ENCODE results near the gene MMP23B.

MMP23B gene

DNA sequence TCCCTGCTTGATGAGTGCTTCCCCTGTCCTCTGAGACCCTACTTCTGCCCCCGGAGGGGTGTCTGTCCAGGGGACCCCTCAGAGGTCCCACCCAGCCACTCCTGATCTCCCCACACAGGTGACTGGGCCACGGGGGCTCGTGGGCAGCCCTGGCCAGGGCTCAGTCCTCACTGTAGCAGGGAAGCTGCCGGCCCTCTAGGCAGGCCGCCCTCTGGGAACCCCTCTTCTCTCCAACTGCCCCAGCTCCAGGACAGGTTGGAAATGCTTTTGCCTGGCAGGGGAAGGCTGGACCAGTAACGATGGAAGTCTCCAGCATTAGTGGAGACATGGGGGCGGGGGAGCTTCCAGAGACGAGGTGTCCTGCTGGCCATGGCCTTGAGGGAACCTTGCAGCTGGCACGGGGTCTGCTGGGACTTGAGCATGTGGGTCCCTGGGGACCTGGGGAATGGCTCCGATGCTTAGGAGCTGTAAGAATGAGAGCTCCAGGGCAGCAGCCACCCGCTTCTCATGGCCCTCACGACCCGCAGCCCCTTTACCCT is 28.9 kb upstream of the MMP23B start:
- no peak for DNase-seq

DNA sequence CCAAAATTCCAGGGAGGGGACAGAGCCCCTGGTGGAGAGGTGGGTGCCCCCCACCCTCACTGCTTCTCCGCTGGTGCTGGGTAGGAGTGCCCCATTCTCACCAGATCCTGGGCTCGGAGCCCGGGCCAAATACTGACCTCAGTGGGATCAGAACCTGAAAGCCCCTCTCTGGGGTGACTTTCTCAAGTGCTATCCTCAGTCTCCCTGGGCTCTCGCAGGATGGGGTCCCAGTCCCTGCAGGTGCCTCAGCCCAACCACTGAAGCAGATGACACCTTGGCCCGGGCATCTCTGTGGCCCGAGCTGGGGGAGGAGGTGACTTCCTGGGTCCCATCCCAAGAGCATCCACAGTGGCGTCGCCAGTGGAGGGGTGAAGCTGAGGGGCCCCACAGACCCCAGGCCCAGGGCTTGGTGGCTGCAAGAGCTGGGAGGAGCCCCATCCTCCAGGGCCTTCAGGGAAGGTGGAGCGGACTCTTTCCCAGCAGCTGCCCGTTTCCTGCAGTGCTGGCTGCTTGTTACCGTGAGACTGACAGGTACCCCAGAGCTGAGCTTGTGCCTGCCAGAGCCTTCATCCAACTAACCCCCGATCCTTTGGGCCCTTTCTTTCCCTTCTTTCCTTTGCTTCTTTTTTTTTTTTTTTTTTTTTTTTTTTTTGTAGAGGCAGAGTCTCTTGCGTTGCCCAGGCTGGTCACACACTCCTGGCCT is 28.2 kb upstream of the MMP23B start:
- DNase-seq, result no peak

DNA sequence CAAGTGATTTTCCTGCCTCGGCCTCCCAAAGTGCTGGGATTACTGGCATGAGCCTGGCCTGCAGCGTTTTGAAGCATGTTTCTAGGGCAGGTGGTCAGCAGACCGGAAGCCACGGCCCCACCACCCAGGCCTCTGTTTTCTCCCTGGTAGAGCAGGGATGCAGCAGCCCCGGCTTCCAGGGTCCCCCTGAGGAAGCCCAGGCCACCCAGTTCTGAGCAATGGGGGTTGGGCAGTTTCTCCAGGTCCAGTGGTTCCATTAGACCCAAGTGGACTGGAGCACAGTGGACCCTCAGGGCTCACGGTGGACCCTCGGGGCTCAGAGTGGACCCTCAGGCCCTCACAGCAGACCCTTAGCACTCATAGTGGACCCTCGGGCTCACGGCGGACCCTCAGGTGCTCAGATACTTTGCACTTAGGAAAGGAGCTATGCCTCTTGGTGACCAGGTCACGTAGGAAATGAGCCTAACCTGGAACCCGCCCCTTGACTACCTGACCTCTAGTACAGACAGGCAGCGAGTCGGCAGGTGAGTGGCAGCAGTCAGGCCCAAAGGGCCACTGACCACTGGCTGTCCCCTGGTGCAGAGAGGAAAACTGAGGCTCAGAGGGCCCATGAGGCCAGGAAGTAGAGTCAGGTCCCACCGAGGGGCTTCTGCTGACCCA is 27.5 kb upstream of the MMP23B start:
- no peak for DNase-seq

DNA sequence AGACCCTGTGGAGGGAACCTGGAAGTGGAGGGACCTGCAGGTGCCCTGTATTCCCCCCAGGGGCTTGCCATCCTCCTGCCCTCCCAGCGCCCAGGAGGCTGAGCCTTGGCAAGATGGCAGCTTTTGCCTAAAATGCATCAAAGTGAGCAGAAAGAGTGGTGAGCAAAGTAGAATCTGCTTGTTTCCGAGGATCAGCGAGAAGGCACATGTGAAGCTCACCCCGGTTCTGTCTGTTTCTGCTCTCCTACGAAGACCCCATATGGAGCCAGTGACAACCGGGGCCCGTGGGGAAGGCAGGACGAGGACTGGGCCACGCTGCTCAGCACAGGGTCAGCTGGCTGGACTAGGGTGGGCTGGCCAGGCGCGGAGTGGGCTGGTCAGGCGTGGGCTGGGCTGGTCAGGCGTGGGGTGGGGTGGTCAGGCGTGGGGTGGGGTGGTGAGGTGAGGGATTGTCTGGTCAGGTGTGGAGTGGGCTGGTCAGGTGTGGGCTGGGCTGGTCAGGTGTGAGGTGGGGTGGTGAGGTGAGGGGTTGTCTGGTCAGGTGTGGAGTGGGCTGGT is 26.9 kb upstream of the MMP23B start:
- no peak for DNase-seq

DNA sequence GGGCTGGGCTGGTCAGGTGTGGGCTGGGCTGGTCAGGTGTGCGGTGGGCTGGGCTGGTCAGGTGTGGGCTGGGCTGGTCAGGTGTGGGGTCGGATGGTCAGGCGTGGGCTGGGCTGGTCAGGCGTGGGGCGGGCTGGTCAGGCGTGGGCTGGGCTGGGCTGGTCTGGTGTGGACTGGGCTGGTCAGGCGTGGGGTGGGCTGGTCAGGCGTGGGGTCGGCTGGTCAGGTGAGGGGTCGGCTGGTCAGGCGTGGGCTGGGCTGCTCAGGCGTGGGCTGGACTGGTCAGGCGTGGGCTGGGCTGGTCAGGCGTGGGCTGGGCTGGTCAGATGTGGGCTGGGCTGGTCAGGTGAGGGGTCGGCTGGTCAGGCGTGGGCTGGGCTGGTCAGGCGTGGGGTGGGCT is 26.2 kb upstream of the MMP23B start:
- DNase-seq, result no peak

DNA sequence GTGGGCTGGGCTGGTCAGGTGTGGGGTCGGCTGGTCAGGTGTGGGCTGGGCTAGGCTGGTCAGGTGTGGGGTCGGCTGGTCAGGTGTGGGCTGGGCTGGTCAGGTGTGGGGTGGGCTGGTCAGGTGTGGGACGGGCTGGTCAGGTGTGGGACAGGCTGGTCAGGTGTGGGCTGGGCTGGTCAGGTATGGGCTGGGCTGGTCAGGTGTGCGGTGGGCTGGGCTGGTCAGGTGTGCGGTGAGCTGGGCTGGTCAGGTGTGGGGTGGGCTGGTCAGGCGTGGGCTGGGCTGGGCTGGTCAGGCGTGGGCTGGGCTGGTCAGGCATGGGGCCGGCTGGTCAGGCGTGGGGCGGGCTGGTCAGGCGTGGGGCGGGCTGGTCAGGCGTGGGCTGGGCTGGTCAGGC is 25.7 kb upstream of the MMP23B start:
- DNase-seq, result no peak

DNA sequence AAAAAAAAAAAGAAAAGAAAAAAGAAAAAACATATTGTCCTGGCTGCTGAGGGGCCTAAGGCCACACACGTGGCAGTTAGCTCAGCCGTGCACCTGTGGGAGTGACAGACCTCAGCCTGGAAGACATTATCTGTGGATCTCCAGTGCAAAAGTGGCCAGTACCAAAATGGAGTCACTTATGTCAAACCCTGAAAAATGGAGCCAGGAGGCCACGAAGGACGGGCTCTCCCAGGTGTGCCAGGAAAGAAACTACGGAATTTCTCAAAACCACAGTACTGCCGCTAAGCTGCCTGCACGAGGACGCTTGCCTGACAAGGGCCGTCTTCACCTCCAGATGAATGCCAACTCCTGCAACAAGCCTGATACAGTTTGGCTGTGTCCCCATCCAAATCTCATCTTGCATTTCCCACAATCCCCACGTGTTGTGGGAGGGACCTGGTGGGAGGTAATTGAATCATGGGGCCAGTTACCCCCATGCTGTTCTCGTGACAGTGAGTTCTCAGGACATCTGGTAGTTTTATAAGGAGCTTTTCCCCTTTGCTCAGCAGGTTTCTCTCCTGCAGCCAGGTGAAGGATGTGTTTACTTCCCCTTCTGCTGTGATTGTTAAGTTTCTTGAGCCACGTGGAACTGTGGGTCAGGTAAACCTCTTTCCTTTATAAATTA is 22.0 kb upstream of the MMP23B start:
- no peak for DNase-seq

DNA sequence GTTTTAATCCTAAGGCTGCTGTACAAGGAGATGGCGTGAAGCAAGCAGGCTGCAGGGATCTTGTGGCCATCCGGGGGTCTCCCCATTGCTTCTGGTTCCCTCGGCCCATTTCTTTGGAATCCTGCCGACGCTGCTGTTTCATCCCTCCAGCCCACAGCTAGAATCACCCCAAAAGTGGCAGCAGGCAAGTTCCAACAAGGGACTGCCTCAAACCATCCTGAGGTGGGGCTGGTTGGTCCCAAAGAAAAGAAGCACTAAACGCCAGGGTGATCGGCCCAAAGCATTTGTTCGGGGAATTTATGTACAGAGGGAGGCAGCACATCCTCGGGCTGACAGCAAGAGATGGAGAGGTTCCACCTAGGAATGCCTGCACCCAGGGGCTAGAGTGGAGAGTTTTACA is 21.2 kb upstream of the MMP23B start:
- no peak for DNase-seq

DNA sequence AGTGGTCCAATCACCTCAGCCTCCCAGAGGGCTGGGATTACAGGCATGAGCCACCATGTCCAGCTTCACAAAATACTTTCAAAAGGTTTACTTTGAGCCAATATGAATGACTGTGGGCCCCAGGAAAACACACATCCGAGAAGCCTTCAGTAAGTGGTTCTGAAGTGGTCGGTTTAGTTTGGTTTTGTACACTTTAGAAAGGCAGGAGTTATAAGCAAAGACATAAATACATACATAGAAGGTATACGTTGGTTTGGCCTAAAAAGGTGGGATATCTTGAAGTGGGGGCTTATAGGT is 19.9 kb upstream of the MMP23B start:
- DNase-seq, result no peak

DNA sequence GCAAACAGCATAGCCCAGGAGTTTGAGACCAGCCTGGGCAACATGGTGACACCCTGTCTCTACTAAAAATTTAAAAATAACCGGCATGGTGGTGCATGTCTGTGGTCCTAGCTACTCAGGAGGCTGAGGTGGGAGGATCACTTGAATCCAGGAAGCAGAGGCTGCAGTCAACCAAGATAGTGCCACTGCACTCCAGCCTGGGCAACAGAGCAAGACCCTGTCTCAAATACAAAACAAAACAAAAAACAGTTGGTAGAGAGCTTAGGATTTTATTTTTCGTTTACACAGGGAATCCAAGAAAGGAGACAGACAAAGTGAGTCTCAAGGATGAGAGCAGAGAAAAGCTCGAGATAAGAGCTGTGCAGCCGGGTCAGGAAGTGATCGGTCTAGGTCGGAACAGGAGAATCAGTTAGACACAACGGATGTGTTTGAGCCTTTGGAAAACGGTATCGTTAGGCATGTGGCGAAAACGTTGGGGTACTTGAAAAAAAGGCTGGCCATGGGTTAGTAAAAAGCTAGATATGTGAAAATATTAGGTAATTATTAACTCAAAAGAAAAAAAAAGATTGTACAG is 18.4 kb upstream of the MMP23B start:
- no peak for DNase-seq

DNA sequence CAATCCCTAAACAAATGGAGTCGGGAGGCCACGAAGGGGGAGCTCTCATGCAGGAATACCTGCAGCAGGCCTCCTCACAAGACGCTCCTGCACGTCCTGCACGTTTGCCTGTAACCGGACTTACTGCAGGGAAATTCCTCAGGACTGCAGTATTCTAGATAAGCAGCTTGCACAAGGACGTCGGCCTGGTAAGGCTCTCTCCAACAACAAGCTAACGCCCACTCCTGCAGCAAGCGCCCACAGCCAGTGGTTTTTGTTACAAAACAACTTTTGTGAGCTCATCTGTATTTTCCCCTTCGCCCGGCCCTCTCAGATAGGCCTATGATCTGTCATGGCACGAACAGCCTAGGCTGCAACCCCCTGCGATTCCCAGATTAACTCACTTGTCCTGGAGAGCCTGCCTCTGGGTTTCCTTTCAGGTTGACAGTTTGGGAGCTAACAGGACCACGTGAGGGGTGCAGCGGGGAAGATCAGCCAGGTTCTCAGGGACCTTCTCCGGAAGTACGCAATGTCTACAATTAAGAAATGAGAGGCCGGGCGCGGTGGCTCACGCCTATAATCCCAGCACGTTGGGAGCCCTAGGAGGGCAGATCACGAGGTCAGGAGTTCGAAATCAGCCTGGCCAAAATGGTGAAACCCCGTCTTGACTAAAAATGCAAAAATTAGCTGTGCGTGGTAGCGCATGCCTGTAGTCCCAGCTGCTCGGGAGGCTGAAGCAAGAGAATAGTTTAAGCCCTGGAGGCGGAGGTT is 17.6 kb upstream of the MMP23B start:
- peak; percentile 42 to 60 for DNase-seq

DNA sequence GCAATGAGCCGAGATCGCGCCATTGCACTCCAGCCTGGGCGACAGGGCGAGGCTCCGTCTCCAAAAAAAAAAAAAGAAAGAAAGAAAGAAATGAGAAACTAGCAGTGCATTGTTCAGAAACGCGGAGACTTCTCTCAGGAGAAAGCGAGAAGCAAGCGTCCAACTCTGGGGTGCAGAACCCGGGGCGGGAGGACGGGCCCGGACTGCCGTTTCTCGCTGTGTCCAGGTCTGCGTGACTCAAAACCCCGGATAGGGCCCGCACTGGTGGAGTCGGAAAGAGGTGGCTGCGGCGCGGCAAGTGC is 17.1 kb upstream of the MMP23B start:
- DNase-seq, result no peak

DNA sequence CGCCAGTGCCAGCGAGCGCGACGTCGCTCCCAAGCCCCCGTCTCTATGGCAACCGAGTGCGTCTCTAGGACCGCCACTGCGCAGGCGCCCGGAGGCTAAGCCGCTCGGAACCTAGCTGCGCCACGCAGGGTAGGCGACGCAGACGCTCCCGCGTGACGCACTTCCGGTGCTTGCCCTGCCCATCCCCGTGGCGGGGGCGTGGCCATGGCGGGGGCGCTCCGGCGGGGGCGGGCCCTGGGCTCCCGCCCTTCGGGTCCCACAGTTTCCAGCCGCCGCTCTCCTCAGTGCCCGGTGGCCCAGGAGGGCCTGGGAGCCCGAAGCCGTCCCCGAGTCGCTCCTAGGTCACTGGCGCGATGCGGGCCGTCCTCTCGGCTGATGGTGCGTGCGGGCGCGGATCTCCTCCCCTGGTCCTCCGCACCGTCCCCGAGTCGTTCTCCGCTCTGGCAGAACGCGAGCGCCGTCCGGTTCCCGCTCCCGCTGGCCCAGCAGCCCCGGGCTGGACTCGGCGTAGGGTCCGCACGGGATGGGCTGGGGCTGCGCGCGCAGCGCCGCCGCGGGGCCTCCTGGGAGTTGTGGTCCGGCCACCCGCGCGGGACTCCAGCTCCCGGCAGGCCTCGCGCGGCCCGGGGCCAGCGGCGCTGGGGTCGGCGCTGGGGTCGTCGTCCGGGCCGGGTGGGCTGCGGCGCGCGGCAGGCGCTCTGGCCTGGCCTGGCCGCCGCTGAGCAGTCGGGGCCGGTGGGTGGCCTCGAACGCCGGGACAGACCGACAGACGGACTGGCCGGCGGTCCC is 16.5 kb upstream of the MMP23B start, which contains the start of gene MIB2:
TSS of gene MIB2 (plus strand) at position 245 of the 789 bp plus-strand sequence. CDS start 7,953 bp downstream, outside the sequence.
- peak; percentile 98 to 99 for DNase-seq

DNA sequence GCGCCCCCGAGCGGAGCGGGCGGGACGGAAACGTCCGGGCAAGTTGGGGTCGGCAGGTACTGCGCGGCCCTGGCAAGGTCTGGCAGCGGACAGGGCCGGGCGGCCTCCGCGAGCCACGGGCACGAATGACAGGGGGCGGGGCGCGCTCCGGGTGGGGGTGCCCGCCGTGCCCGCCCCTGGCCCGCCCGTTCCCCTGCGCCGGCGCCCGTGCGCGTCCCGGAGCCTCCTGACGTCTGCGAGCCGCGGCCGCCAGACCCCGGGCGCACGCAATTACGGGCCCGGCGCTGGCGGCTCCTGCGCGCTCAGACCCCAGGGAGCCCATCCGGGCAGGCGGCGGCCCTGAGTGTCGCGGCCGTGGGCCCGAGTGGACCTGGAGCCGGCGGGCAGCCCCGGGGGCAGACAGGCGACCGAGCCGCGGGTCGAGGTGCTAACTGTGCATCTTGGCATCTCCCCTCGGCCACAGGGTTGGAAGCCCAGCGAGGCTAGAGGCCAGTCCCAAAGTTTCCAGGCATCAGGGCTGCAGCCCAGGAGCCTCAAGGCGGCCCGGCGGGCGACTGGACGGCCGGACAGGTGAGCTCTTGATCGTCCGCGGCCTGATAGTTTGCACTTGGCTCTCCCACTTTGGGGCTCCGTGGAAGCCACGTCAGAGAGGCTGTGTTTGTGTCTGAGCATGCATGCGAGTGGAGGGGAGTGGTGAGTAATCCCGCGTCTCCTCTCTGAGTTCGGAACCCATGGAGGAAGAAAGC is 15.8 kb upstream of the MMP23B start:
- DNase-seq, result peak; percentile 34 to 65

DNA sequence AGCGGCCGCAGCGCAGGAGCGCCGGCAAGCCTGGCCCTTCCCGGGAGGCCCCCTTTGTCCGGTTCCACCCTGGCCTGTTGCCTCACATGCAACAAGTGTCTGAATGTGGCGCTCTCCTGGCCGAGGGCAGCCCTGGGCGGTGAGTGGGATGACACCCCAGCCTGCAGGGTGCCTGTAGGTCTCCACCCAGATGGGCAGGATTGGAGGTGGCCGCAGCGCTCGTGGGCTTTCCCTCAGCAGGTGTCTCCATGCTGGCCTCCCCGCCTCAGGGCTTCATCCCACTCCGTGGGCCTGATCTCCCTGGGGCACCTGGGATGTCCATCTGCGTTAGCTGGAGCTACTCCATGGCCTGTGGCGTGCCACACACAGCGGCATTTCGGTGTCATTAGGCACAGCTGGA is 15.1 kb upstream of the MMP23B start:
- DNase-seq, result no peak

DNA sequence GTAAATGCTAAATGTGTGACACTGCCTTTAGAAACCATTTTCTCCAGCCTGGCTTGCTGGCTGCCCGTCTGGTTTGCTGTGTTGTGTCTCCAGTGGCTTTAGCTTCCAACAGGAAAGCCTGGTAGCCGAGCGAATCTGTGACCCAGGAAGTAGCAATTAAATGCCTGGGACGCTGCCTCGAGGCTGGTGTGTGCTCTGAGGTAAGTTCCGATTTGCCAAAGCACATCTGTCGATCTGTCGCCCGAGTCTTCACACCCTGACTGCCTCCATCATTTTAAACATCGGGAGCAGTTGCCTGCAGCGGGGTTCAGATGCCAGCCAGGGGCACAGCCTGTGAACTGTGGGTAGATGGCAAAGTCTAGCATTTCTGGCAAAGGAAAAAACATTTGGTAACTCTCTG is 14.5 kb upstream of the MMP23B start:
- no peak for DNase-seq

DNA sequence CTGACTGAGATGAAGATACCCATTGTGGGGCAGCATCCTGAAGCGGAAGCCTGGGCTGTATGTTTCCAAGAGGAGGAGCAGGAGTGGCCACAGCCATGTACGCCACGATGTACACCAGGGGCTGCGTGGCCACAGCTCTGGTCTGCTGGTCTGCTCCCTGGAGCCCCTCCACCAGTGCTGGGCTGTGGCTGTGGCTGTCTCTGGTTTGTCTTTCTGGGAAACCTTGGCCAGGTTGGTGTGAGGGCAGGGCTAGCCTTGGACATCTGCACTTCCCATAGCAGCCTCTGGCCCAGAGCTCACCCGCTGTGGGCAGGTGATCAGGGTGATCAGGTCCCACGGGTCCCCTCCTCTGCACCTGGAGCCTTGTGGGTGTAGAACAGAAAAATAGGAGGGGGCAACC is 14.0 kb upstream of the MMP23B start:
- no peak for DNase-seq

DNA sequence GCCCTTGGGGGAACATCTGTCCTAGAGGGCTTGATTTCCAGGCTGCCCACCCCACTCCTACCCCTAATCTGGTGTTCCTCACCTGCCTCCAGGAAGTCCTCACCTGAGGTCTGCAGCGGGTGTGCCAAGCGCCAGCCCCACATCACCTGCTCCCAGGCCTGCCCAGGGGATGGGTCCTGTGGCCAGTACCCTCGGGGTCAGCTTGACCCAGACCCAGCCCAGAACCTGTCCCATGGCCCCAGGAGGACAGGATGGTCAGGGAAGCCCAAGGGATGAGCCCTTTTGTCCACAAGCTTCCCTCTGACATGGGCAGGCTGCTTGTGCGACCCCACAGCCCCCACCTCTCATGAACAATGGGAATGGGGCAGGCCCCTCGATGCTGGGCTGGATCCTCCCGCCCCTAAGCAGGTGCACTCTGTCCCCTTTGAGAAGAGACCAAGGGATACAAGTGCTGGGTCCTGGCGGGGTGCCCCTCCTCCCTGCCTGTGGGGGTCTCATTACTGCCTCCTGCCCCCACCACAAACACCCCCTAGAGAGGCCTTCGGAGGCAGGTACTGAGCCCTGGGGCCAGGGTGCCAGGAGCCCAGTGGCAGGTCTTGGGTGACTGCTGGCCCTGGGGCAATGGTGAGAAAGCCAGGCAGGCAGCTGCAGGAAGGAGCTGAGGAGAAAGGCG is 13.4 kb upstream of the MMP23B start:
- no peak for DNase-seq

DNA sequence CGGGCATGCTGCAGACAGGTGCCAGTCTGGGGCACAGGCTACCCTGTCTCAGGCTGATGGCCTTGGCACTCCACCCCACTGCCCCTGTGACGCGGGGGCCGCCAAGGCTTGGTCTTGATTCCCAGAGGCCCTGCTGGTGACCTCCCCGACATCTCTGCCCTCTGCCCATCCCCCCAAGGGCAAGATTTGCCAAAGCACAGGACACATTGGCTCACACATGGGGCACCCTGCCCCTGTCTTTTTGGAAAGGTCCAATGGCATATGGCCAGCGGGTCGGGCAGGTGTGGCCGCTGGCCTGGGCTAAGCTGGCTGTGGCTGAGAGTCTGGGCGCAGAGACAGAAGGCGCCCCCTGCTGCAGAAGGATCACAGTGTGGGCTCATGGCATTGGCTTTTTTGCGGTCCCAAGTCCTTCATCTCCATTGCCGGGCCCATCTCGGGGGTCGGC is 12.0 kb upstream of the MMP23B start:
- DNase-seq, result no peak

DNA sequence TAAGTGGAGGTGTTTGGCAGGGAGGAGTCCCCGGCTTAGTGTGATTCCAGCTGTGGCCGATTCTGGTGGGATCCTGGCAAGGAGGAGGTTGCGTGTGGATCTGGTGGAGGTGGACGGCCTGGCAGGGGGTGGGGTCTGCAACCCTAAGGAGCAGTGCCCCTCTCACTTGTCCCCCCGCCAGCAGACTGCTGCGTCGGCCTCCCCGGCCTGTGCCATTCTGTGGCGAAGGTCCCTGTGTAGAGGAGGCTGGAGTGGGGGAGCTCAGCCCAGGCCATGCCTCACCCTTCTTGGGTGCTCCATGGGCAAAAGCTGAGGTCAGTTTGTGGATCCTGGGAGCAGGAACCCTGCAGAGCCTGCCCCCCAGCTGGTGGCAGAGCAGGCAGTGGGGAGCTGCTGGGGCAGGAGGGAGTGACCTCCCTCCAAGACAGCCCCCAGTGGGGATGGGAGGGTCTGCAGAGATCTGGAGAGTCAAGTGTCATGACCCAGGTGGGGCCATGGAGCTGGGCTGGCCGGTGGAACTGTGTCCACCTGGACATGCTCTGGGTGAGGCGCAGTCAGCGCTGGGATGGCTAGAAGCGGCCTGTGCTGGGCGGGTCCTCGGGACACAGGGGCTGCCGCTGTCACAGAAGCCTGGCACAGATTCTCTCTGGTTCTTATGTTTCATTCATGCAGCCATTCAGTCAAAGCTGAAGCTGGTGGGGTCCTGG is 11.4 kb upstream of the MMP23B start:
- no peak for DNase-seq

Measured in CD4-positive, alpha-beta T cell treated with Interferon alpha-2 for 1 hour (primary cell).